PFSK-1 (cell line): ENCODE data around the gene NRK. TPM values are rescaled to one million over a fixed set of nuclear protein-coding genes. Genes with fewer than 3 reads are reported as not detected.

ENCODE experiments used
- FOXP2 ChIP-seq: optimal IDR thresholded peaks from 2 replicates; pipeline ENCODE3; 2011; ENCODE audit warnings: borderline replicate concordance, control low read depth, inconsistent platforms; ENCODE audit not compliant: insufficient read depth; ENCODE audit errors: extremely low read length, extremely low read depth
- POLR2AphosphoS5 ChIP-seq: IDR thresholded peaks from 2 replicates; pipeline ENCODE4 v1.6.1; 2012; ENCODE audit warnings: low read depth, mild to moderate bottlenecking, control low read depth, low read length, moderate library complexity
- REST ChIP-seq, 2 experiments: IDR thresholded peaks; 2 replicates each; pipeline versions ENCODE4 v1.6.1 to v1.8.0; 2011 to 2012; ENCODE audit warnings: low read depth in 2 of 2, low read length in 2 of 2, control low read depth in 1 of 2, inconsistent platforms in 1 of 2, mild to moderate bottlenecking in 1 of 2, moderate library complexity in 1 of 2; ENCODE audit not compliant: insufficient read depth in 1 of 2
- SIN3A ChIP-seq: IDR thresholded peaks from 2 replicates; pipeline ENCODE4 v1.6.1; 2012; ENCODE audit warnings: mild to moderate bottlenecking, low read length, moderate library complexity, borderline replicate concordance; ENCODE audit not compliant: insufficient read depth
- TAF1 ChIP-seq: IDR thresholded peaks from 2 replicates; pipeline ENCODE4 v1.6.1; 2012; ENCODE audit warnings: low read length, control low read depth, borderline replicate concordance; ENCODE audit not compliant: insufficient read depth
- polyA plus RNA-seq: library from polyadenylated mRNA; unstranded; fragments of >200 nt; gene quantifications from one replicate; pipeline ENCODE4 v1.2.1, GENCODE V29; 2012; ENCODE audit warnings: low read depth, missing spikeins; ENCODE audit not compliant: insufficient read length

Gene NRK
- polyA plus RNA-seq = 0.21 TPM

- TF ChIP-seq TAF1 (no peak), POLR2AphosphoS5 (no peak), SIN3A (no peak), REST (IDR thresholded peaks at IDR 0.05; ENCODE audit: insufficient read depth in 1 of 2, low read depth in 2 of 2, low read length in 2 of 2) (no peak), FOXP2 (no peak)
These were observed at the start of gene NRK for GRCh38 chrX:105822138-105823091. TSS of gene NRK (plus strand) at chrX:105822539. CDS start at chrX:105822846, 307 bp downstream.

- TF ChIP-seq POLR2AphosphoS5 (no peak), TAF1 (no peak)
These were observed 48.5 kb upstream of the NRK start for GRCh38 chrX:105773801-105774200.

- TF ChIP-seq SIN3A (no peak), TAF1 (no peak)
These were observed 46.7 kb upstream of the NRK start for GRCh38 chrX:105775679-105776078.

- TF ChIP-seq FOXP2 (no peak), POLR2AphosphoS5 (no peak), SIN3A (no peak), REST (IDR thresholded peaks at IDR 0.05; ENCODE audit: insufficient read depth in 1 of 2, low read depth in 2 of 2, low read length in 2 of 2) (no peak), TAF1 (no peak)
These were observed 40.5 kb upstream of the NRK start for GRCh38 chrX:105781804-105782203.

- no peak for TF ChIP-seq POLR2AphosphoS5
- no peak for TF ChIP-seq REST (IDR thresholded peaks at IDR 0.05; ENCODE audit: insufficient read depth in 1 of 2, low read depth in 2 of 2, low read length in 2 of 2)
- no peak for TF ChIP-seq TAF1
- no peak for TF ChIP-seq FOXP2
- no peak for TF ChIP-seq SIN3A
These were observed 18.4 kb upstream of the NRK start for GRCh38 chrX:105803891-105804290.

- TF ChIP-seq FOXP2 (no peak), REST (IDR thresholded peaks at IDR 0.05; ENCODE audit: insufficient read depth in 1 of 2, low read depth in 2 of 2, low read length in 2 of 2) (no peak)
These were observed 5.8 kb upstream of the NRK start for GRCh38 chrX:105816517-105816916.
